Medulla oblongata (tissue), 1 donor: ENCODE data around the gene CLMN.
A peak's percentile ranks its signal among the peaks of the same experiment; 100 is the strongest.

Experiments used
- DNase-seq: peaks from one replicate; pipeline ENCODE4 v3.0.0-alpha.2; 2015; ENCODE audit errors: extremely low spot score

The CLMN gene

GRCh38 chr14:95263527-95264231 is 56.0 kb downstream of the CLMN start:
- DNase-seq: no peak

GRCh38 chr14:95262511-95262891 is 57.2 kb downstream of the CLMN start:
- no peak for DNase-seq

DNA sequence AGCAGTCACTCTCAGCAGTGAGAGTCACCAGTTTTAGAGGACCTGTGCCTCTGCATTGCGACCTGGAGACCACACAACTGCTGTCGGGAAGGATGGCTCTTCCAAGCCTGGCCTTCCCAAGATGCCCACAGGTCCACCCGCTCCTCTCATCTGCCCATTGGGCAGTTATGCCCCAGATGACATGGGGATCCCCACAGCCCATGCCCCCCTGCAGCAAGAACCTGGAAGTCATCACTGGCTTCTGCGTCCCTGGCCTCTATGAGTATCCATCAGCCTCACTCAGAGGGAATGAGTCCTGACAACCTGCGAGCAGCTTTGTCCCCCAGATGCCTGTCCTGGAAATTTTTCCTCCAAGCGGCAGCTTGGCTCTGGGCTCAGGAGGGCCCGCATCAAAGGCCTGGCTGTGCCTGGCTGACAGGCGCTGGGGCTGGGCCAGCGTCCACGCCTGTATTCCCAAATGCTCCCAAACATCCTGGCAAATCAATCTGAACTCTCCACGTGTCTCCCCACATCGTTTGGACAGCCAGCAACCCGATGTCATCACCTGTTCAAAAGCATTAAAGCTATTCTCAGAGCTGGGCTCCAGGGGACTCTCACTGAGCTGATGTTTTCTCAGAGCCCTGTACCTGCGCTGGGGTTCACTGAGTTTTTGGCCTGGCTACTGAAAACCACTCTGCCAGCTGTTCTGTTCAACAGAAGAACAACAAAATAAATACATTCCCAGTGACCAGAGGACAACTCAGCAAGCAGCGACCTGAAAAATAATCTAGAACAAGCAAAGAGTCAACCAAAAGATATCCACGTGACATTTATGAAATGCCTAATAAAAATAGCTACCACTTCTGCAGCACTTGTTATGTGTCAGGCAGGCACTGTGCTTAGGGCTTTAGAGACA is 57.8 kb downstream of the CLMN start:
- no peak for DNase-seq

DNA sequence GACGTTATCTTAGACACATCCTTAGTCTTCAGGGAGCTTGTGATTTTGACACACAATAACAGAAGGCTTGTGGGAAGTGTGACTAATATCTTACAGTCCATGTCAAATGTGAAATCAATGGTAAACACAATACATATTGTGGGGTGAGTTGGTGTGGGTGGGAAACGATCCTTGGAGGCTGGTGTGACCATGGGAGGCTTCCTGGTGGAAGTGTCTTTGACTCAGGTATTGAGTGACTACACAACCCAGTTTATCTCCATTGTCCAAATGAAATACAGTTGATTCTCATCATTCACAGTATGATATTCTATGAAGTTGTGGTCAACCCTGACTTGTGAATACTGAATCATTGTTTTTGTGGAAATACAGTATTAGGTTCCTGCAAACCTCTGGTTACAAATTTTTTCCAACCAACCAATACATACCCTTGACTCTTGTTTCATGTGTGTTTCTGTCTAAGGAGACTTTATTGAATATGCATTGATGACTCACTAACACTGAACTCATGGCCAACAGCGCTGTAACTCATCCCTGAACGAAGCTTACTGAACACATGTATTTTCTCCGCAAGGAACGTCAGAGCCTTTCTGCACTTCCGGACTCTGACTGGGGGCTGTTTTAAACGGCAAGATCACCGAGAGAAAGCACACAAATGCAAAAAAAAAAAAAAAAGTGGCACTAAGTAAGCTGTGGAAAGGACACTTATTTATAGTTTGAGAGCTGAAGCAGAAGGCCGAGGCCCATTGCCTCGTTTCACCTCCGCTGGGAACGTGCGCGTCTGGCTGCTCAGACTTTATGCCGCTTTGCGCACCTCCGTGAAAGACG is 59.0 kb downstream of the CLMN start:
- DNase-seq: no peak

GRCh38 chr14:95258754-95259593 is 60.7 kb downstream of the CLMN start:
- DNase-seq: no peak

DNA sequence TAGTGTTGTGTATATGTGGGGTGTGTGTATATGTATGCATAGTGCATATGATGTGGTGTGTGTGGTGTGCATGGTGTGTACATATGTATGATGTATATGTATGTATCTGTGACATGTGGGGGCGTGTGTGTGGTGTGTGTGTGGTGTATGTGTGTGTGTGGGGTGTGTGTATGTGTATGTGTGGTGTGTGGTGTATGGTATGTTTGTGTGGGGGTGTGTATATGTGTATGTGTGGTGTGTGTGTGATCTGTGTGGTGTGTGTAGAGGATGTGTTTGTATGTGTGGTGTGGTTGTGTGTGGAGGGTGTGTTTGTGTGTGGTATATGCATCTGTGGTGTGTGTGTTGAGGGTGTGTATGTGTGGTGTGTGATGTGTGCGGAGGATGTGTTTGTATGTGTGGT is 61.6 kb downstream of the CLMN start:
- no peak for DNase-seq

DNA sequence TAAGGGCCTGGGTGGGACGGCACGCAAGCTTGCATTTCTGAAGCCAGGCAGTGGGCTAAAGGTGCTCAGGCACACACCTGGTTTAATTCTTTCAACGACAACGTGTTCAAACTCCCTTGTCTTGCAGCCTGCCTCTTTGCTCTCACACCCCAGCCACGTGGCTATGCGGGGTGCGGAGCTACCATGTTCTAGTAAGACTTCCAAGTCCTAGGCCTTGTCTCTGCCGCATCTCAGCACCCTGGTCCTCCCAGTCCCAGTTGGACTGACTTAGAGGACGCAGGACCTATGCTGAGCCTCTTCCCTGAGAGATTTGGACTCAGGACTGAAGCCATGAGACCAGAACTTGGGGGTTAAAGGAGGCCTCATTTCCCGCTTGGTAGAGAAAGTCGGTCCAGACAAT is 62.2 kb downstream of the CLMN start:
- no peak for DNase-seq

GRCh38 chr14:95256776-95257060 is 63.0 kb downstream of the CLMN start:
- DNase-seq: no peak

DNA sequence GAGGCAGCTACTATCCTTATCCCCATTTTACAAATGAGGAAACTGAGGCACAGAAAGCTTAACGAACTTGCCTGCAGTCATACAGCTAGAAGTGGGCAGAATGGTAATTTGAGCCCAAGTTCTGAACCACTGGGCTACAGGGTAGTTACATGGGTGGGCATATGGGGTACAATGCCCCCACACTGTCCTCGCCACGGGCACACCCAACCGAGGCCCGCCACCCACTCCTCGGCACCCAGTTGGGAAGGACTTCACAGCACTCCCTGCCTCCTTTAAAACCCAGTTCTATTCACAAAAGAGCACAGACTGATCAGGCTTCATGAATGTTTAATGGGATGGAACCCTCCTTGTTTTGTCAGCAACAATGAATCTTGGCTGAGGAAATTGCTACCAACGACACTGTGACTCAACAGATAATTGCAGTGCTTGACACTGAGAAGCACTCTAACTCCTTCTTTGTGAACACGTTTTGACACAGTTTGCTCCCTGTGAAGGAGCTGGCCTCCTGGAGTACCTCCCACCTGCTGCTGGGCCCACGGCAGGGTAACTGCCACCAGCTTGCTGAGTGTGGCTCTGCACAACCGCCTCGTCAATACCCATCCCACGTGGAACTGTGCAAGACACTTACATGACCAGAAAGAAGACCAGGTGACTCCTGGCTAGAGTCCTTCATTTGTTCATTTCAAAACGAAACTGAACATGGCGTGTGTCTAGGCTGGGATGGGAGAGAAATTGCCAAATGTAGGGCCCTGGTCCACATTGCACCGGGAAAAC is 63.5 kb downstream of the CLMN start:
- DNase-seq: peak; percentile 83

DNA sequence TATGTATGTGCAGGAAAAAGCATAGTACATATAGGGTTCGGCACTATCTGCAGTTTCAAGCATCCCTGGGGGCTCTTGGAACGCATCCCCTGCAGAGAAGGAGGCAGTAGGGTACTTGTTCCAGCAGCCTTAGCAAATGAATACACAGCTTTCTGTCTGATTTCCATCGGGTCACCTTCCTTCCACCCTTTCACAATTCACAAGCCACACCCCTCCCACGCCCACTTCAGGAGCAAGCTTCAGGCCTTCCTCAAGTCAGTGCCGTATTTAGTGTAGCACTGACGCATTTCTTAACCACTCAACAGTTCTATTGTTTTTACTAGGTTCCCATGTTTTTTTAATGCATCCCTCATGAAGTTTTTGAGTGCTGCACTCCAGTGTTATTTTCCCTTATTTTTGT is 64.2 kb downstream of the CLMN start:
- no peak for DNase-seq

GRCh38 chr14:95255013-95255412 is 64.7 kb downstream of the CLMN start:
- DNase-seq: no peak

- DNase-seq: no peak
Measured at GRCh38 chr14:95254288-95254687, 65.4 kb downstream of the CLMN start.

DNA sequence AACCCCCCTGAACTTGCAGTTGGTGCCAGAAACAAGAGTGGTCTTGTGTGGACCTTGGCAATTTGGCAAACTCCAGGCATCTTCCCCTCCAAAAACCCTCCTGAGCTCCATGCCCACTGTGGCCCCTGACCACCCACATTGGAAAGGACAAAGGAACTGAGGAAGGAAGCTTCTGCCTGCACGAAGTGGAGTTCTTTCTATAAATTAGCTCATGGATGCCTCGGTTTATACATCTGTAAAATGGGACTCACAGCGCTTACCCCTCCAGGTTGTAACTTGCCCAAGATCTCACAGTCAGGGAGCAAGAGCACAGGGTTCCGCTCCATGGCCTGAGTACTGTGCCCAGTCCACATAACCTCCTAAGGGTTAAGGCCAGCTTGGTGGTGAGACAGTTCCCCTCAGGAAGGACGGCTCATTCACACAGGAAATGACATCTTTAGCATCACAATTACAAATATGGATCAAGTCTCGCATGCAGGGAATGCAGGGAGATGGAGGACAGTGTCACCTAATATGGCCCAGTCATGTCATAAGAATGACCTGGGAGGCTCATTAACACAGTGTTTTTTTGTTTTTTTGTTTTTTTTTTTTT is 66.6 kb downstream of the CLMN start:
- no peak for DNase-seq

GRCh38 chr14:95252219-95252618 is 67.5 kb downstream of the CLMN start:
- no peak for DNase-seq

GRCh38 chr14:95250936-95251335 is 68.8 kb downstream of the CLMN start:
- no peak for DNase-seq

DNA sequence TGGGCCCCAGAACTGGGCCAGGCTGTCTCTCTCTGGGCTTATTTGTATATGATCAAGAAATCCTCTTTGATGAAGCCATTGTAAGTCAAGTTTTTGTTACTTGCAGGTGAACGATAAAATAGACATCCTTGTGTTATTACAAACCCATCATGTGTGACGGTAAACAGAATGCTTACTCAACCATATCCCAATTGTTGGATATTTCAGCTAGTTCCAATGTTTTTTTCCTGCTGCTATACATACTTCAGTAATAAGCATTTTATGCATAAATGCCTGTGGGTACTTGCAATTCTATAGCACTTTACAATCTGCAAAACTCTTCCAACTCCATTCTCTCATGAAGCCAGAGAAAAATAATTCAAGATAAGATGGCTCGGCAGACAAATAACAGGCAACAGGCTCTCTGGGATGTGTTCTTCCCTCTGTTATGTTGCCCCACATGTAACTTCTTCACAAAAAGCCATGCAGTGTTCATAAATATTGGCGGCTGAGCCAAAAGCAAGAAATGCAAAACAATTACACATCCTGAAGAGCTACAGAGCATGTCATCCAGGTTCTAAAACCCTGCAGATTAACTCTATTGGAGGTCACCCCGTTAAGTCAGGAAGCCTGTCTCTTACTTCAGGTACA is 69.5 kb downstream of the CLMN start:
- no peak for DNase-seq

DNA sequence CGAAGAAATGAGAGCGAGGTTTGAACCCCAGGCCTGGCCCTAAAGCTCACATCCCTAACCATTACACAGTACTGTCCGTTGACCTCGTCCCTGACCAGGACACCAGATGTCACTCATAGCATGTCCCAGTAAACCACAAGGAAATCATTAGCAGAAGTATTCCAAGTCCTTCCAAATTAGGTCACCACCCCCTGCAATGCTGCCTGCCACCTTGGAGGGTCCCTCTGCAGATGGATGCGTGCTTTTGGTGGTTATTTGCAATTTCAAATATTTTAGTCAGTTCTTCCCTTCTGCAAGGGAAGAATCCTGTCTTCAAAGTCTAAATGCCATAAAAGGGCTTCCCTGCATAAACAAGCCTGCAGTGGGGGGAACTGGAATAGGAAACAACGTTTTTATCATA is 71.3 kb downstream of the CLMN start:
- no peak for DNase-seq

- no peak for DNase-seq
Measured at GRCh38 chr14:95246870-95247269, 72.8 kb downstream of the CLMN start.

DNA sequence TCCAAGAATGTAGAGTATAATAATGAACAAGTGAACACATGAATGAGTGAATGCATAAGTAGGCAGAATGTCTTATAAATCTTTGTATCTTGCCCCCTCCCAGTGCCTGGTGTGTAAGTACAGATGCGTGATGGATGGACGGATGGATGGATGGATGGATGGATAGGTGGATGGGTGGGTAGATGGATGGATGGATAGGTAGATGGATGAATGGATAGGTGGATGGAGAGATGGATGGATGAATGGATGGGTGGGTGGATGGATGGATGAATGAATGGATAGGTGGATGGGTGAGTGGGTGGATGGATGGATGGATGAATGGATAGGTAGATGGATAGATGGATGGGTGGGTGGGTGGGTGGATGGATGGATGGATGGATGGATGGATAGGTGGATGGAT is 74.4 kb downstream of the CLMN start:
- no peak for DNase-seq

GRCh38 chr14:95244587-95244986 is 75.1 kb downstream of the CLMN start:
- DNase-seq: no peak
